ENCODE results near the gene SAP30L.

The SAP30L gene

GRCh38 chr5:154406826-154407225 is 39.0 kb upstream of the SAP30L start:
- H3K27me3 ChIP-seq (ENCODE audit: insufficient read depth, low read length) = no peaks in the 10 kb centered on the region
- H3K9ac ChIP-seq (ENCODE audit: low read depth, low read length) = no peak overlapping the region
- H3K27ac ChIP-seq (ENCODE audit: low read length) = no peak overlapping the region
- no peak overlapping the region for H3K4me3 ChIP-seq (ENCODE audit: low read length)
- no peaks in the 10 kb centered on the region; the same call in 1 of the 2 replicates for H3K4me1 ChIP-seq (ENCODE audit: insufficient read depth, low read length)
- no peaks in the 10 kb centered on the region for H3K36me3 ChIP-seq (ENCODE audit: insufficient read depth, low read depth, low read length)
- no peaks in the 10 kb centered on the region for H3K9me3 ChIP-seq (ENCODE audit: insufficient read depth, low read depth, low read length)

DNA sequence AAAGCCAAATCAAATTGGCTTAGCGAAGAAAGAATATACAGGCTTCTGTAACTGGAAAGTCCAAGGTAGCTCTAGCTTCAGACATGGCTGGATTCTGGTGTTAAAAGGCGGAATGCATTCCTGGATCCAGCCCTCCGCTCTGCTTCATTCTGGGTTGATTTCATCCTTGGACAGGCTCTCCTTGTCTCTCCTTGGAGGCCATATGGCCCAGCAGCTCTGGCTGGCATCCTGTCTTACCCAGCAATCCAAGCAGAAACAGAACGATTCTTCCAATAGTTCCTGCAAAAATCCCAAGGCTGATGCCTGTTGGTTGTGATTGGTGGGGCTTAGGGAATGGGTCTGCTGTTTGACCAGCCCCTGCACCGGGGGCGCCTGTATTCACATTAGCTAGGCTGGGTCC is 37.0 kb upstream of the SAP30L start:
- H3K36me3 ChIP-seq (ENCODE audit: insufficient read depth, low read depth, low read length) = no peaks in the 10 kb centered on the region
- no peaks in the 10 kb centered on the region for H3K27me3 ChIP-seq (ENCODE audit: insufficient read depth, low read length)
- no peak overlapping the region for H3K4me3 ChIP-seq (ENCODE audit: low read length)
- no peaks in the 10 kb centered on the region for H3K9me3 ChIP-seq (ENCODE audit: insufficient read depth, low read depth, low read length)
- no peak overlapping the region for H3K9ac ChIP-seq (ENCODE audit: low read depth, low read length)
- no peaks in the 10 kb centered on the region; the same call in 1 of the 2 replicates for H3K4me1 ChIP-seq (ENCODE audit: insufficient read depth, low read length)
- no peak overlapping the region for H3K27ac ChIP-seq (ENCODE audit: low read length)

DNA sequence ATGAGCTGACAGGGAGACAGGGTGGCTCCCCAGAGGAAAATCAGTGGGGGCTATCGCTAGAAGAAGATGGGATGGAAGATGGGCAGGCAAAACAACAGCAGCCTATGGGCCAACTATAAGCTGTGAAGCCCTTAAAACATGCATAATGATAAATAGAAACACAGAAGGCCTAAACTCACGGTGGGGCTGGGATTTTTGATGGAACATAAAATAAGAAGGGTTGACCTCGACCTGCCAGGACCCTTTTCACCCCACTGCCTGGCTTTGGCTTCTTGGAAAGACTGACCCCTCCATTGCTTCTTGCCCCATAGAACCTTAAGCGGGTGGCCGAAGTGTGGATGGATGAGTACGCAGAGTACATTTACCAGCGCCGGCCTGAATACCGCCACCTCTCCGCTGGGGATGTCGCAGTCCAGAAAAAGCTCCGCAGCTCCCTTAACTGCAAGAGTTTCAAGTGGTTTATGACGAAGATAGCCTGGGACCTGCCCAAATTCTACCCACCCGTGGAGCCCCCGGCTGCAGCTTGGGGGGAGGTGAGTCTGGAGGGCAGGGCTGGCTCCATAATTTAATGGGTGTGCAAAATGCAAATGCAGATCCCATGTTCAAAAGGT is 36.5 kb upstream of the SAP30L start:
- no peaks in the 10 kb centered on the region; the same call in 1 of the 2 replicates for H3K4me1 ChIP-seq (ENCODE audit: insufficient read depth, low read length)
- H3K27ac ChIP-seq (ENCODE audit: low read length) = no peak overlapping the region

GRCh38 chr5:154410008-154410407 is 35.8 kb upstream of the SAP30L start:
- Histone ChIP-seq H3K9ac (ENCODE audit: low read depth, low read length) (no peak overlapping the region), H3K4me1 (ENCODE audit: insufficient read depth, low read length) (no peaks in the 10 kb centered on the region), H3K27ac (ENCODE audit: low read length) (no peak overlapping the region), H3K36me3 (ENCODE audit: insufficient read depth, low read depth, low read length) (no peaks in the 10 kb centered on the region), H3K9me3 (ENCODE audit: insufficient read depth, low read depth, low read length) (no peaks in the 10 kb centered on the region), H3K27me3 (ENCODE audit: insufficient read depth, low read length) (no peaks in the 10 kb centered on the region), H3K4me3 (ENCODE audit: low read length) (no peak overlapping the region)

More for the DNA sequence above, 36.5 kb upstream of the SAP30L start:
- no peaks in the 10 kb centered on the region for H3K27me3 ChIP-seq (ENCODE audit: insufficient read depth, low read length)
- no peak overlapping the region for H3K4me3 ChIP-seq (ENCODE audit: low read length)
- H3K9me3 ChIP-seq (ENCODE audit: insufficient read depth, low read depth, low read length) = no peaks in the 10 kb centered on the region
- H3K9ac ChIP-seq (ENCODE audit: low read depth, low read length) = no peak overlapping the region
- no peaks in the 10 kb centered on the region for H3K36me3 ChIP-seq (ENCODE audit: insufficient read depth, low read depth, low read length)

DNA sequence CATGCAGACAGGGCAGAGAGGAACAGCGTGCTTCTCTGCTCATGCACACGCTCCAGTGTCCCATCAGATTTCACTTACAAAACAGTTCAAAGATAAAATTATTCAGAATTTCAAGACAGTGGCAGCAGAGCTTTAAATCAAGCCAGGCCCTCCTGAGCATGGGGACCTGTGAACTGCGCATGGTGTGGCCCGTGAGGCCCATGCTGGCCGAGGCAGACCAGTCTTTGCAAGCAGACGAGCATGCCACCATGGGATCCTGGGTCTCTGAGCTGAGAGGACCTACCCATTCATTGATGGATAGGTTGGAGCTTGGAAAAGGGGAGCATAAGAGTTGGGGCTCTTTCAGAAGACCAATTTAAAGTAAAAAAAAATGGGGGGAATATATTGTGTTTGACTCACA is 35.0 kb upstream of the SAP30L start:
- Histone ChIP-seq H3K9me3 (ENCODE audit: insufficient read depth, low read depth, low read length) (no peaks in the 10 kb centered on the region), H3K9ac (ENCODE audit: low read depth, low read length) (no peak overlapping the region)

GRCh38 chr5:154411338-154411737 is 34.5 kb upstream of the SAP30L start:
- no peaks in the 10 kb centered on the region for H3K4me1 ChIP-seq (ENCODE audit: insufficient read depth, low read length)
- no peaks in the 10 kb centered on the region for H3K36me3 ChIP-seq (ENCODE audit: insufficient read depth, low read depth, low read length)
- no peaks in the 10 kb centered on the region for H3K27me3 ChIP-seq (ENCODE audit: insufficient read depth, low read length)
- no peaks in the 10 kb centered on the region for H3K9me3 ChIP-seq (ENCODE audit: insufficient read depth, low read depth, low read length)
- no peak overlapping the region for H3K4me3 ChIP-seq (ENCODE audit: low read length)
- H3K27ac ChIP-seq (ENCODE audit: low read length) = no peak overlapping the region
- no peak overlapping the region for H3K9ac ChIP-seq (ENCODE audit: low read depth, low read length)

More for the DNA sequence above, 35.0 kb upstream of the SAP30L start:
- Histone ChIP-seq H3K36me3 (ENCODE audit: insufficient read depth, low read depth, low read length) (no peaks in the 10 kb centered on the region), H3K27ac (ENCODE audit: low read length) (no peak overlapping the region), H3K27me3 (ENCODE audit: insufficient read depth, low read length) (no peaks in the 10 kb centered on the region), H3K4me1 (ENCODE audit: insufficient read depth, low read length) (no peaks in the 10 kb centered on the region), H3K4me3 (ENCODE audit: low read length) (no peak overlapping the region)

DNA sequence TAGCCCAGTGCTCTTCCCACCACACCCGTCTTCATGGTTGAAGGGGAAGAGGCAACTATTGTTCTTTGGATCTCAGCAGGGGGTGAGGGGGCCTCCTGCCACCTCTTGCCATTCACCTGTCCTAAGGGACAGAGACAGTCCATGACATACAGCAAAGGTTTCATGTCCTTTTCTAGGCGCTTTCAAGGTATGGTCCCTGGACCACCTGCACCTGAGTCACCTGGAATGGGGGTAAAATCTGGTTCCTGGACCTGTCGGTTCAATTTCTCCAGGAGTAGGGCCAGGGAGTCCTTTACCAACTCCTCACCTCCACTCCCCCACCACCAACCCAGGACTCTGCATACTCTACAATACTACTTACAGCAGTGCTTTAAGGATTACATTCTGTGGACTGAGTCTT is 33.5 kb upstream of the SAP30L start:
- no peak overlapping the region for H3K9ac ChIP-seq (ENCODE audit: low read depth, low read length)
- H3K27ac ChIP-seq (ENCODE audit: low read length) = no peak overlapping the region
- H3K36me3 ChIP-seq (ENCODE audit: insufficient read depth, low read depth, low read length) = 0 out of 2 replicates have a peak, but pooled peaks cover 4% of the 10 kb centered on the region
- no peak overlapping the region for H3K4me3 ChIP-seq (ENCODE audit: low read length)
- no peaks in the 10 kb centered on the region for H3K27me3 ChIP-seq (ENCODE audit: insufficient read depth, low read length)
- no peaks in the 10 kb centered on the region for H3K4me1 ChIP-seq (ENCODE audit: insufficient read depth, low read length)
- no peaks in the 10 kb centered on the region for H3K9me3 ChIP-seq (ENCODE audit: insufficient read depth, low read depth, low read length)

DNA sequence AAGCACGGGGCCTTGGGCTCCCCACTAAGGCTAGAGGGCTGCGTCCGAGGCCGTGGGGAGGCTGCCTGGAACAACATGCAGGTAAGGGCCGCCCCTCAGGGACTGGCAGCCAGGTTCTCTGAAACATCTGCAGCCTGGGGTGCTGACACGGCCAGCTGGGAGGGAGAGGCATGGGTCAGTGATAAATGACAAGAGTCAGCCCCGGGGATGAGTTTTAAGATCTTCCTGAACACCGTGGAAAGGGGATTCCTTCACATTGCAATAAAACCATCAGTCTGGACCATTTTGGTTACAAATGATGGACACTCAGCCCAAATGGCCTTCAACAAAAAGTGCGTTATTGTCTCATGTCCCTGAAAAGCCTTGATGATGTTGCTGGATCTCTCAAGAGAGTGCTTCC is 32.9 kb upstream of the SAP30L start:
- H3K27me3 ChIP-seq (ENCODE audit: insufficient read depth, low read length) = no peaks in the 10 kb centered on the region
- H3K4me1 ChIP-seq (ENCODE audit: insufficient read depth, low read length) = no peaks in the 10 kb centered on the region
- H3K36me3 ChIP-seq (ENCODE audit: insufficient read depth, low read depth, low read length) = 0 out of 2 replicates have a peak, but pooled peaks cover 4% of the 10 kb centered on the region
- H3K4me3 ChIP-seq (ENCODE audit: low read length) = no peak overlapping the region
- no peak overlapping the region for H3K9ac ChIP-seq (ENCODE audit: low read depth, low read length)
- no peaks in the 10 kb centered on the region for H3K9me3 ChIP-seq (ENCODE audit: insufficient read depth, low read depth, low read length)
- H3K27ac ChIP-seq (ENCODE audit: low read length) = no peak overlapping the region

DNA sequence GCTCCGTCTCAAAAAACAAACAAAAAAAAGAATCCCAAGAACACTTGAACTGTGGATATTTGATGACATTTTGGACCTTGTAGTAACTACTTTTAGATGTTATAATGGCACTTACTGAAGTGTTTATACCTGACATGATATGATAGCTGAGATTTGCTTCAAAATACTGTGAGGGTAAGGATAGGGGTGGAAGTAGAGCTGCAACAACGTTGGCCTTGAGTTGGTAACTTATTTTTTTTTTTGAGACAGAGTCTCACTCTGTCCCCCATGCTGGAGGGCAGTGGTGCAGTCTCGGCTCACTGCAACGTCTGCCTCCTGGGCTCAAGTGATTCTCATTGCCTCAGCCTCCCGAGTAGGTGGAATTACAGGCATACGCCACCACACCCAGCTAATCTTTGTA is 30.7 kb upstream of the SAP30L start:
- Histone ChIP-seq H3K27me3 (ENCODE audit: insufficient read depth, low read length) (no peaks in the 10 kb centered on the region), H3K4me1 (ENCODE audit: insufficient read depth, low read length) (peaks cover 4% of the 10 kb centered on the region; the same call in 1 of the 2 replicates), H3K27ac (ENCODE audit: low read length) (no peak overlapping the region), H3K4me3 (ENCODE audit: low read length) (no peak overlapping the region), H3K36me3 (ENCODE audit: insufficient read depth, low read depth, low read length) (0 out of 2 replicates have a peak, but pooled peaks cover 4% of the 10 kb centered on the region), H3K9me3 (ENCODE audit: insufficient read depth, low read depth, low read length) (no peaks in the 10 kb centered on the region), H3K9ac (ENCODE audit: low read depth, low read length) (no peak overlapping the region)

- Histone ChIP-seq H3K9ac (ENCODE audit: low read depth, low read length) (no peak overlapping the region), H3K4me3 (ENCODE audit: low read length) (no peak overlapping the region), H3K27me3 (ENCODE audit: insufficient read depth, low read length) (no peaks in the 10 kb centered on the region), H3K27ac (ENCODE audit: low read length) (no peak overlapping the region), H3K9me3 (ENCODE audit: insufficient read depth, low read depth, low read length) (no peaks in the 10 kb centered on the region), H3K36me3 (ENCODE audit: insufficient read depth, low read depth, low read length) (0 out of 2 replicates have a peak, but pooled peaks cover 4% of the 10 kb centered on the region), H3K4me1 (ENCODE audit: insufficient read depth, low read length) (peaks cover 4% of the 10 kb centered on the region; the same call in 1 of the 2 replicates)
These were observed 27.4 kb upstream of the SAP30L start for GRCh38 chr5:154418344-154418820.

DNA sequence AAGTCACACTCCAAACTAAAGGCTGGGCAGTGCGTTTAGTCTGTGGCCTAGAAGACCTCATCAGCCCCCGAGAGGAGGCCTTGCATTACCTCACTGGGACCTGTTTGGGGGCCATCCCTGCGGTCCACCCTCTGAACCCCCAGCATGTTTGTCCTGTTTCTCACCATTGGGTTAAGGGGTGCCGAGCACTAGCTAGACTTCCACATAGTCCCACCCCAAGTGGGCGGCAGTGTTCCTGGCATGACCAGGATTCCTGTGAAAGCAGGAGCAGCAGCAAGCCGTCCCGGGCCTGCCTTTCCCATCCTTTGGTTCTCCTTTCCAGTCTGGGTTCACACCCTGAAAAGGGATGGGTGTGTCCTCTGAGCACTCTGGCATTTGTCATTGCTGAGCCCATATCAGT is 26.6 kb upstream of the SAP30L start:
- Histone ChIP-seq H3K4me3 (ENCODE audit: low read length) (no peak overlapping the region), H3K9ac (ENCODE audit: low read depth, low read length) (no peak overlapping the region), H3K9me3 (ENCODE audit: insufficient read depth, low read depth, low read length) (no peaks in the 10 kb centered on the region), H3K27ac (ENCODE audit: low read length) (no peak overlapping the region), H3K4me1 (ENCODE audit: insufficient read depth, low read length) (peaks cover 4% of the 10 kb centered on the region; the same call in 1 of the 2 replicates), H3K27me3 (ENCODE audit: insufficient read depth, low read length) (no peaks in the 10 kb centered on the region), H3K36me3 (ENCODE audit: insufficient read depth, low read depth, low read length) (0 out of 2 replicates have a peak, but pooled peaks cover 4% of the 10 kb centered on the region)

GRCh38 chr5:154421868-154422267 is 23.9 kb upstream of the SAP30L start:
- Histone ChIP-seq H3K36me3 (ENCODE audit: insufficient read depth, low read depth, low read length) (0 out of 2 replicates have a peak, but pooled peaks cover under 1% of the 10 kb centered on the region), H3K9me3 (ENCODE audit: insufficient read depth, low read depth, low read length) (no peaks in the 10 kb centered on the region), H3K27me3 (ENCODE audit: insufficient read depth, low read length) (no peaks in the 10 kb centered on the region), H3K4me3 (ENCODE audit: low read length) (no peak overlapping the region), H3K9ac (ENCODE audit: low read depth, low read length) (no peak overlapping the region), H3K27ac (ENCODE audit: low read length) (no peak overlapping the region), H3K4me1 (ENCODE audit: insufficient read depth, low read length) (peaks cover 4% of the 10 kb centered on the region; the same call in 1 of the 2 replicates)
